ENCODE data around the gene RAET1E. TPM values are rescaled to one million over a fixed set of nuclear protein-coding genes. Genes with fewer than 3 reads are reported as not detected.

The RAET1E gene
- total and polyA plus RNA-seq, 2 donors (not counting 3 experiments of a cell fraction or from before 2014, with no cell fraction given) = 0.04 TPM; not detected in 1

DNA sequence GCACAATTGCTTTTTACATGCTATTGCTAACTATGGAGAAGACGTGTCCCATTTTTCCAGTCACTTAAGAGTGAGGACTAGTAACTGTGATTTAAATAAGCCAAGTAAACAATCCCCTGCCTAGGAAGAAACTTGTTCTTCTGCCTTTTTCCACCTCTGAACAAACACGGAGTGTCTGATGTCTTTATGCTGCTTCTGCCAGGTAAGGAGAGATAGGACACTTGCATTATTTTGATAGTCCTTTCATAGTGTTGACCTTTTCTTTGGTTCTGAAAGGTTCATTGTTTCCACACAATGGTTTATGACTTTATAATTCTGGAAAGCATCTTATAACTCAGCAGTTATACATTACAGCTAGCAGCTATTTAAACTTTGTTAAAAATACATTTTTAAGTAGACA, 42.2 kb downstream of the RAET1E start:
- dilution Hi-C loops (cut with MboI; ENCODE audit: extremely low pct_ligation_motif_present, low sequenced_read_pairs) (no loop called here), intact Hi-C loops (cut with micrococcal nuclease) (loop anchor here (1.0 to 5.0 kb wide), 3 partner anchors 8 to 308 kb away; partner anchors contain the start of gene PPIL4)
- Histone ChIP-seq H3K4me3 (replicated peaks in 1 of 3; ENCODE audit: insufficient read depth in 1 of 3, low read depth in 1 of 3, low read length in 3 of 3) (peak overlapping the region; percentile 35 to 74 (median 58)), H3K9ac (replicated peaks; ENCODE audit: extremely low read depth, insufficient read depth, low read length) (peak overlapping the region; percentile 92), H3K36me3 (ENCODE audit: control insufficient read depth in 2 of 2, extremely low read depth in 1 of 2, insufficient read depth in 2 of 2, low read length in 2 of 2) (no peaks in the 10 kb centered on the region), H3K9me1 (replicated peaks; ENCODE audit: control insufficient read depth, extremely low read depth, insufficient read depth, low read length) (no peaks in the 10 kb centered on the region), H3K4me1 (ENCODE audit: control insufficient read depth, extremely low read depth, insufficient read depth, low read length) (peaks cover 74% of the 10 kb centered on the region), H3K4me2 (ENCODE audit: insufficient read depth, low read length) (peak overlapping the region; percentile 97), H3K27me3 (ENCODE audit: control insufficient read depth in 2 of 2, insufficient read depth in 2 of 2, low read length in 2 of 2) (no peaks in the 10 kb centered on the region), H2AFZ (ENCODE audit: low read depth, low read length) (no peak overlapping the region), H3K9me3 (replicated peaks; ENCODE audit: control insufficient read depth, insufficient read depth, low read length) (no peaks in the 10 kb centered on the region), H4K20me1 (replicated peaks; ENCODE audit: control insufficient read depth, extremely low read depth, insufficient read depth, low read length) (no peaks in the 10 kb centered on the region), H3K79me2 (ENCODE audit: control insufficient read depth, insufficient read depth, low read length) (peaks cover 49% of the 10 kb centered on the region), H3K27ac (ENCODE audit: insufficient read depth, low read depth, low read length) (peak overlapping the region; percentile 95)
- BruUV-seq (replicated peaks) = TSS peak; percentile 47
- ChIA-PET POLR2A (interaction anchor here (1.0 kb wide), 1 partner anchor 8 kb away, joined by 3 read pairs; no protein-coding TSS in a partner anchor), CTCF (interaction anchor here (1.3 to 1.7 kb wide), 3 partner anchors 9 to 20 kb away, joined by 6 to 8 read pairs (median 6); no protein-coding TSS in a partner anchor)
- TF ChIP-seq POLR2A (IDR thresholded peaks at IDR 0.05; ENCODE audit: low read depth, low read length) (no peak), FOS (IDR thresholded peaks at IDR 0.05; ENCODE audit: borderline replicate concordance, insufficient read depth, low read length) (no peak), JUN (IDR thresholded peaks at IDR 0.05; ENCODE audit: borderline replicate concordance, insufficient read depth, insufficient read length, low read depth) (no peak), CTCF (IDR thresholded peaks at IDR 0.05; ENCODE audit: extremely low read depth in 1 of 2, insufficient read depth in 1 of 2, low read depth in 1 of 2, low read length in 2 of 2) (no peak), MAX (IDR thresholded peaks at IDR 0.05; ENCODE audit: insufficient read depth, insufficient read length) (no peak), MYC (IDR thresholded peaks at IDR 0.05; ENCODE audit: low read depth, low read length) (no peak)
- DNase-seq (ENCODE audit: low read depth, low spot score) (peak; percentile 60), FAIRE-seq (no peak)
